K562 (cell line): ENCODE data around the gene CDKN2B-AS1. TPM values are rescaled to one million over a fixed set of nuclear protein-coding genes. Genes with fewer than 3 reads are reported as not detected.

Source experiments
- ATAC-seq: fragments of 200-7000 bp; cut with Tn5 transposase; 3 replicates; pipeline ENCODE4 v1.9.1; 2020; ENCODE audit warnings: moderate library complexity
- BruUV-seq: library from RNA; stranded (reverse); fragments of 400-500 nt; replicated peaks from 2 replicates; lab custom pipeline; 2021; lab: Mats Ljungman, UMichigan
- CTCF ChIA-PET: fragments of 300-600 bp; formaldehyde crosslinking; extraction: SDS; loops from one replicate; lab custom pipeline; 2021; ENCODE audit warnings: low intra/inter-chr PET ratio; lab: Yijun Ruan, JAX
- POLR2A ChIA-PET: fragments of 300-600, 350-650 bp; sonication (Branson Sonifier 250); formaldehyde crosslinking; extraction: SDS; loops from one replicate; lab custom pipeline; 2021; ENCODE audit warnings: antibody characterized with exemption, inconsistent platforms; lab: Yijun Ruan, JAX
- DNase-seq, 4 experiments: peaks; one replicate each; pipeline versions ENCODE4 v3.0.0 to v3.0.0-alpha.2; 2011 to 2018; ENCODE audit warnings: low spot score in 3 of 4, mixed read lengths in 3 of 4; ENCODE audit errors: extremely low read depth in 1 of 4
- FAIRE-seq: peaks from 2 replicates; lab custom pipeline; 2011; peaks lifted over from hg19 to GRCh38; lab: Jason Lieb, UNC
- H2AFZ ChIP-seq: 2 replicates; pipeline ENCODE4 v1.6.0; 2011; ENCODE audit warnings: low read depth, low read length, control low read depth, inconsistent platforms
- H3K27ac ChIP-seq: fragments of 200-600 bp; 3 replicates; pipeline ENCODE4 v1.8.0; 2011; ENCODE audit warnings: low read depth, mild to moderate bottlenecking, control low read depth, inconsistent platforms, low read length, moderate library complexity, mixed read lengths; ENCODE audit errors: extremely low read depth
- H3K27me3 ChIP-seq, 2 experiments: fragments of 300-600 bp in 1 of 2; 2 replicates in 1 of 2; 3 replicates in 1 of 2; pipeline versions ENCODE4 v1.6.0 to v1.8.0; 2011; ENCODE audit warnings: inconsistent platforms in 2 of 2, low read length in 2 of 2, mild to moderate bottlenecking in 1 of 2, mixed read lengths in 1 of 2, moderate library complexity in 1 of 2; ENCODE audit not compliant: control insufficient read depth in 2 of 2, insufficient read depth in 2 of 2
- H3K36me3 ChIP-seq: fragments of 300-600 bp; 3 replicates; pipeline ENCODE4 v1.8.0; 2011; ENCODE audit warnings: mild to moderate bottlenecking, low read length, inconsistent platforms; ENCODE audit not compliant: control insufficient read depth, insufficient read depth
- H3K4me1 ChIP-seq, 2 experiments: fragments of 200-600 bp in 1 of 2; replicated peaks in 1 of 2; 2 replicates in 1 of 2; 3 replicates in 1 of 2; pipeline versions ENCODE4 v1.5.1 to v1.8.0; 2011; ENCODE audit warnings: inconsistent platforms in 2 of 2, low read length in 2 of 2, mild to moderate bottlenecking in 1 of 2, mixed read lengths in 1 of 2, moderate library complexity in 1 of 2; ENCODE audit not compliant: control insufficient read depth in 2 of 2, insufficient read depth in 2 of 2
- H3K4me2 ChIP-seq: 2 replicates; pipeline ENCODE4 v1.6.1; 2011; ENCODE audit warnings: low read length, control low read depth, inconsistent platforms, mixed read lengths; ENCODE audit not compliant: insufficient read depth
- H3K4me3 ChIP-seq: fragments of 200-600 bp; sonication (generic), shearing (Covaris generic); 2 replicates; pipeline ENCODE4 v1.5.1; 2016; ENCODE audit warnings: control low read depth, inconsistent platforms
- H3K79me2 ChIP-seq: fragments of 200-600 bp; 3 replicates; pipeline ENCODE4 v1.8.0; 2011; ENCODE audit warnings: low read length, inconsistent platforms; ENCODE audit not compliant: control insufficient read depth, insufficient read depth
- H3K9ac ChIP-seq, 2 experiments: 2 replicates each; pipeline versions ENCODE4 v1.6.0 to v1.6.1; 2011; ENCODE audit warnings: low read depth in 2 of 2, low read length in 2 of 2, control low read depth in 1 of 2, inconsistent platforms in 1 of 2, mild to moderate bottlenecking in 1 of 2, mixed read lengths in 1 of 2; ENCODE audit not compliant: insufficient read depth in 1 of 2
- H3K9me1 ChIP-seq: one replicate; pipeline ENCODE4 v1.6.0; 2011; ENCODE audit warnings: inconsistent platforms, mild to moderate bottlenecking, low read length, moderate library complexity; ENCODE audit not compliant: control insufficient read depth, insufficient read depth
- H3K9me3 ChIP-seq: replicated peaks from 2 replicates; pipeline ENCODE4 v1.5.1; 2011; ENCODE audit warnings: low read depth, low read length, inconsistent platforms; ENCODE audit not compliant: control insufficient read depth, insufficient read depth
- H4K20me1 ChIP-seq: replicated peaks from 2 replicates; pipeline ENCODE4 v1.6.1; 2011; ENCODE audit warnings: low read length, inconsistent platforms, mixed read lengths; ENCODE audit not compliant: control insufficient read depth, insufficient read depth
- ARID4B ChIP-seq: sonication (generic); formaldehyde crosslinking; IDR thresholded peaks from 2 replicates; pipeline ENCODE4 v1.8.0; 2022; ENCODE audit warnings: mild to moderate bottlenecking, missing genetic modification reagents
- CGGBP1 ChIP-seq: fragments of 250-450 bp; sonication (Bioruptor Pico); IDR thresholded peaks from 2 replicates; pipeline ENCODE4 v1.9.0; 2021; ENCODE audit warnings: mild to moderate bottlenecking
- FOXA1 ChIP-seq: fragments of 450-650 bp; IDR thresholded peaks from 2 replicates; pipeline ENCODE4 v1.6.1; 2016; ENCODE audit warnings: mild to moderate bottlenecking, borderline replicate concordance
- HMGN3 ChIP-seq: IDR thresholded peaks from 2 replicates; pipeline ENCODE4 v1.6.1; 2011; ENCODE audit warnings: borderline replicate concordance, low read depth, mild to moderate bottlenecking, mixed read lengths, low read length; ENCODE audit not compliant: insufficient read length; ENCODE audit errors: extremely low read depth
- HOXB6 ChIP-seq: fragments of 250-450 bp; sonication (Bioruptor Pico); IDR thresholded peaks from 2 replicates; pipeline ENCODE4 v1.5.1; 2022; ENCODE audit warnings: mild to moderate bottlenecking, borderline replicate concordance
- KLF10 ChIP-seq: fragments of 250-450 bp; sonication (Bioruptor Pico); IDR thresholded peaks from 2 replicates; pipeline ENCODE4 v1.6.1; 2021; ENCODE audit warnings: matching md5 sums
- MAZ ChIP-seq, 2 experiments: fragments of 450-650 bp in 1 of 2; sonication (generic) in 1 of 2; formaldehyde crosslinking; IDR thresholded peaks in 1 of 2; conservative IDR thresholded peaks in 1 of 2; 2 replicates each; pipeline versions ENCODE4 v1.4.0 to v1.5.0; 2020; ENCODE audit warnings: mild to moderate bottlenecking in 1 of 2, missing genetic modification reagents in 1 of 2
- MLLT1 ChIP-seq, 2 experiments: fragments of 450-650 bp; IDR thresholded peaks; 2 replicates each; pipeline ENCODE4 v1.6.1; 2016
- MTA2 ChIP-seq: fragments of 450-650 bp; IDR thresholded peaks from 2 replicates; pipeline ENCODE4 v1.6.1; 2016; ENCODE audit warnings: low read depth
- NONO ChIP-seq, 2 experiments: fragments of 200-400 bp in 1 of 2; fragments of 450-650 bp in 1 of 2; formaldehyde crosslinking in 1 of 2; IDR thresholded peaks; 2 replicates each; pipeline ENCODE4 v1.6.1; 2017; ENCODE audit warnings: low read depth in 2 of 2, mild to moderate bottlenecking in 2 of 2, moderate library complexity in 2 of 2, low read length in 1 of 2
- RHOXF2B ChIP-seq: fragments of 250-450 bp; sonication (Bioruptor Pico); conservative IDR thresholded peaks from 2 replicates; pipeline ENCODE4 v1.5.1; 2021
- ZC3H8 ChIP-seq: fragments of 450-650 bp; IDR thresholded peaks from 2 replicates; pipeline ENCODE4 v1.6.1; 2017
- ZKSCAN1 ChIP-seq: fragments of 150-350 bp; IDR thresholded peaks from 2 replicates; pipeline ENCODE4 v1.6.1; 2016; ENCODE audit warnings: low read depth, low read length
- ZNF395 ChIP-seq: fragments of 200-800 bp; sonication (Bioruptor generic); IDR thresholded peaks from 2 replicates; pipeline ENCODE4 v1.6.1; 2017; ENCODE audit warnings: missing genetic modification characterization, missing compliant biosample characterization
- WGBS: fragments of 100-300 bp; shearing (Covaris generic); methylation state at CpG from one replicate; pipeline ENCODE4 v1.1.6; 2016; ENCODE audit warnings: low coverage, mixed read lengths; ENCODE audit not compliant: insufficient coverage; ENCODE audit errors: missing lambda C conversion rate; 5-methylcytosine and 5-hydroxymethylcytosine counted together
- in situ Hi-C: fragments of 300-500 bp; cut with MboI; formaldehyde crosslinking; loops from 4 replicates; pipeline ENCODE4 v1.15.0; 2018; ENCODE audit warnings: inconsistent platforms, mixed read lengths
- intact Hi-C: fragments of 100-400 bp; cut with micrococcal nuclease; formaldehyde crosslinking; loops from 2 replicates; pipeline ENCODE4 v1.14.2; 2022
- polyA plus RNA-seq, 8 experiments: library from polyadenylated mRNA; depleted of rRNA in 4 of 8; stranded (reverse) in 5 of 8; unstranded in 3 of 8; fragments of >200 nt; fragmentation: Nextera tagmentation in 2 of 8; fragmentation: Illumina TruSeq in 1 of 8; extraction: Ambion mirVana in 2 of 8; extraction: Trizol in 1 of 8; gene quantifications; 2 replicates each; pipeline versions ENCODE4 v1.2.1 to v1.2.3, GENCODE V29; 2011 to 2014; ENCODE audit warnings: inconsistent platforms in 1 of 8, missing spikeins in 1 of 8
- total RNA-seq, 7 experiments: library from RNA; depleted of rRNA in 6 of 7; stranded (reverse); fragments of >200 nt in 6 of 7; fragmentation: Illumina TruSeq in 2 of 7; extraction: Trizol in 2 of 7; gene quantifications; 2 replicates each; pipeline versions ENCODE4 v1.2.1 to v1.2.3, GENCODE V29; 2011 to 2021; ENCODE audit warnings: low replicate concordance in 1 of 7

Gene CDKN2B-AS1
- total and polyA plus RNA-seq, 9 of the 15 experiments (the other 6 are each of a cell fraction or from before 2014, with no cell fraction given) = not detected

- POLR2A ChIA-PET = no interaction called here
These were observed 14.3 kb downstream of the CDKN2B-AS1 start, which contains the start of gene CDKN2B for GRCh38 chr9:22008717-22009505. Gene CDKN2B (minus strand): TSS chr9:22009305. CDS start chr9:22008953, 352 bp downstream.

More at GRCh38 chr9:22008717-22009505, 14.3 kb downstream of the CDKN2B-AS1 start, which contains the start of gene CDKN2B:
- Histone ChIP-seq H3K4me2 (no peak within 1 kb of the TSS), H3K27me3 (no peaks in the 10 kb centered on the region), H3K9me3 (no peaks in the 10 kb centered on the region)
- no TSS peak for BruUV-seq
- WGBS = no CpG with 5 or more reads among the region's 86 CpGs
- no peak for TF ChIP-seq ARID4B (CRISPR knock-in tag)
- TF ChIP-seq MLLT1 (IDR thresholded peaks at IDR 0.05) = no peak
- TF ChIP-seq MAZ (CRISPR knock-in tag; conservative IDR thresholded peaks at IDR 0.05 in 1 of 2, IDR thresholded peaks at IDR 0.05 in 1 of 2) = no peak
- TF ChIP-seq HOXB6 = no peak
- no peak for TF ChIP-seq FOXA1
- TF ChIP-seq NONO (IDR thresholded peaks at IDR 0.05; ENCODE audit: low read depth in 2 of 2, low read length in 1 of 2) = no peak
- no peak for TF ChIP-seq HMGN3
- TF ChIP-seq CGGBP1 = no peak
- no peak for TF ChIP-seq ZC3H8
- TF ChIP-seq MTA2 = no peak
- TF ChIP-seq ZKSCAN1 = no peak
- no peak for TF ChIP-seq ZNF395
- TF ChIP-seq KLF10 (CRISPR knock-in tag) = no peak
- no peak for TF ChIP-seq RHOXF2B (CRISPR knock-in tag)
- TF ChIP-seq, all 486 proteins: peak for 0
- Histone ChIP-seq H3K9me1 (no peaks in the 10 kb centered on the region), H3K36me3 (no peaks in the 10 kb centered on the region), H3K9ac (no peak within 1 kb of the TSS), H3K27ac (no peak within 1 kb of the TSS), H3K4me3 (no peak within 1 kb of the TSS), H4K20me1 (no peaks in the 10 kb centered on the region), H2AFZ (no peak within 1 kb of the TSS), H3K79me2 (no peaks in the 10 kb centered on the region), H3K4me1 (no peaks in the 10 kb centered on the region)
- DNase-seq = no peak
- no peak for FAIRE-seq
- CTCF ChIA-PET = no interaction called here
- in situ Hi-C loops (no loop called here), intact Hi-C loops (no loop called here)
- ATAC-seq = no peak
